Kidney (tissue), 14 donors: ENCODE results near the gene ATAD2B. TPM values are rescaled to one million over a fixed set of nuclear protein-coding genes. Genes with fewer than 3 reads are reported as not detected.

ENCODE experiments used
- DNase-seq, 5 donors: peaks; one replicate each; pipeline ENCODE4 v3.0.0-alpha.2; 2013 to 2020
- FAIRE-seq: peaks from 2 replicates; lab custom pipeline; 2012; peaks lifted over from hg19 to GRCh38; lab: Jason Lieb, UNC
- H3K27ac ChIP-seq, 2 donors: one replicate each; pipeline ENCODE4 v1.7.0; 2013; ENCODE audit warnings: low read depth in 2 of 2, low read length in 2 of 2, inconsistent platforms in 1 of 2
- H3K27me3 ChIP-seq: one replicate; pipeline ENCODE4 v1.7.1; 2013; ENCODE audit warnings: low read length, inconsistent platforms; ENCODE audit not compliant: control insufficient read depth, insufficient read depth
- H3K36me3 ChIP-seq, 3 donors: one replicate each; pipeline versions ENCODE4 v1.7.0 to v1.7.1; 2013; ENCODE audit warnings: low read length in 3 of 3, control low read depth in 1 of 3, inconsistent platforms in 1 of 3; ENCODE audit not compliant: insufficient read depth in 3 of 3, control insufficient read depth in 2 of 3
- H3K4me1 ChIP-seq, 3 donors: one replicate each; pipeline versions ENCODE4 v1.7.0 to v1.7.1; 2013; ENCODE audit warnings: low read length in 3 of 3, inconsistent platforms in 1 of 3, low read depth in 1 of 3; ENCODE audit not compliant: control insufficient read depth in 2 of 3, insufficient read depth in 2 of 3
- H3K4me3 ChIP-seq, 3 donors: one replicate each; pipeline versions ENCODE4 v1.7.0 to v1.8.1; 2013; ENCODE audit warnings: low read length in 3 of 3, control low read depth in 1 of 3, inconsistent platforms in 1 of 3
- H3K9ac ChIP-seq, 3 donors: one replicate each; pipeline versions ENCODE4 v1.7.0 to v1.7.1; 2013; ENCODE audit warnings: low read length in 3 of 3, control low read depth in 1 of 3, inconsistent platforms in 1 of 3
- H3K9me3 ChIP-seq, 3 donors: one replicate each; pipeline versions ENCODE4 v1.7.0 to v1.7.1; 2013; ENCODE audit warnings: low read length in 3 of 3, control low read depth in 1 of 3, inconsistent platforms in 1 of 3; ENCODE audit not compliant: control insufficient read depth in 2 of 3, insufficient read depth in 1 of 3
- intact Hi-C: fragments of 100-400 bp; cut with DNase I; formaldehyde crosslinking; loops from one replicate; pipeline ENCODE4 v1.11.1; 2022
- polyA plus RNA-seq: library from polyadenylated mRNA; stranded (reverse); fragments of 350-450 nt; fragmentation: Illumina TruSeq; extraction: RNeasy Lipid Tissue Mini Kit (QIAGEN cat#74804); gene quantifications from one replicate; pipeline ENCODE4 v1.2.3, GENCODE V29; 2014; ENCODE audit warnings: low read depth, low replicate concordance; ENCODE audit not compliant: insufficient read depth
- total RNA-seq: library from RNA; stranded (reverse); fragmentation: NEBNext Ultra II Directional; extraction: Animal tissue kit (Norgen Biotek cat#: 25700); gene quantifications from one replicate; pipeline ENCODE4 v1.2.1, GENCODE V29; 2021
- TF ChIP-seq, protein P1 (sequence below): IDR thresholded peaks from 3 replicates; pipeline ENCODE4 v1.5.1; 2012; ENCODE audit warnings: mild to moderate bottlenecking, moderate library complexity, borderline replicate concordance; ENCODE audit not compliant: insufficient read depth; ENCODE audit errors: extremely low read depth
- donor health status: control.
- donor health status: control.
- donor health status: control.
- donor health status: control.
- donor health status: control.
- donor health status: DM: yes; HTN: yes; CAD: no.
- donor health status: Normal renal cell carcinoma (clear cell type).

ATAD2B gene
- total and polyA plus RNA-seq, 2 donors from 2014 or later, result 2.3 to 28.7 TPM

DNA sequence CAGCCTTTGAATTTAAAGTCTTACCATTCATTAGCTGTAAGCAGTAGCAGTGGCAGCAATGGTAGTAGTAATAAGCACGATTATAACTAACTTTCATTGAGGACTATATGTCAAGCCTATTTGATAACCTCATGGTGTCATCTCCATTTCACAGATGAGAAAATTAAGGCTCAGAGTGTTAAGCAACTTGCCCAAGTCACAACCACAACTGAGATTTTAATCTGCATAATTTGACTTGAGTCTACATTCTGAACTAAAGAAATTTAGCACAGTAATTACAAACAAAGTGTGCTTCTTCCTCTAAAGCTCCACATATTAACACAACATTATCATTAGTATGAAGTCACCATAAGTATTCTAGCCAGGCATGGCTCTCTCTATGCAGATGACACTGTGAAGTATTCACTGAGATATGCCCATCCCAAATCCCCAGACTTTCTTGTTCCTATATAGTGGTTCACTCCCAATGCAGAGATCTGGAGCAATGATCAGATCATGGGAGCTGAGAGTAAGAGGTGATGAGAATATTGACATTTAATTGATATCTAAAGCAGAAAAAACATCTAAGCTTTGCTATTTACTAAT, 120.2 kb downstream of the ATAD2B start:
- TF ChIP-seq, protein P1, sequence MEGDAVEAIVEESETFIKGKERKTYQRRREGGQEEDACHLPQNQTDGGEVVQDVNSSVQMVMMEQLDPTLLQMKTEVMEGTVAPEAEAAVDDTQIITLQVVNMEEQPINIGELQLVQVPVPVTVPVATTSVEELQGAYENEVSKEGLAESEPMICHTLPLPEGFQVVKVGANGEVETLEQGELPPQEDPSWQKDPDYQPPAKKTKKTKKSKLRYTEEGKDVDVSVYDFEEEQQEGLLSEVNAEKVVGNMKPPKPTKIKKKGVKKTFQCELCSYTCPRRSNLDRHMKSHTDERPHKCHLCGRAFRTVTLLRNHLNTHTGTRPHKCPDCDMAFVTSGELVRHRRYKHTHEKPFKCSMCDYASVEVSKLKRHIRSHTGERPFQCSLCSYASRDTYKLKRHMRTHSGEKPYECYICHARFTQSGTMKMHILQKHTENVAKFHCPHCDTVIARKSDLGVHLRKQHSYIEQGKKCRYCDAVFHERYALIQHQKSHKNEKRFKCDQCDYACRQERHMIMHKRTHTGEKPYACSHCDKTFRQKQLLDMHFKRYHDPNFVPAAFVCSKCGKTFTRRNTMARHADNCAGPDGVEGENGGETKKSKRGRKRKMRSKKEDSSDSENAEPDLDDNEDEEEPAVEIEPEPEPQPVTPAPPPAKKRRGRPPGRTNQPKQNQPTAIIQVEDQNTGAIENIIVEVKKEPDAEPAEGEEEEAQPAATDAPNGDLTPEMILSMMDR, result no peak
- DNase-seq (no peak), FAIRE-seq (no peak)
- no peaks in the 10 kb centered on the region for H3K9me3 ChIP-seq
- no peak overlapping the region for H3K9ac ChIP-seq
- H3K36me3 ChIP-seq, result peaks cover 0 to 4% (median 2%) of the 10 kb centered on the region in 3 donors
- no peaks in the 10 kb centered on the region for H3K27me3 ChIP-seq
- intact Hi-C loops, result no loop called here
- H3K4me1 ChIP-seq, result no peaks in the 10 kb centered on the region
- no peak overlapping the region for H3K27ac ChIP-seq
- H3K4me3 ChIP-seq, result no peak overlapping the region

DNA sequence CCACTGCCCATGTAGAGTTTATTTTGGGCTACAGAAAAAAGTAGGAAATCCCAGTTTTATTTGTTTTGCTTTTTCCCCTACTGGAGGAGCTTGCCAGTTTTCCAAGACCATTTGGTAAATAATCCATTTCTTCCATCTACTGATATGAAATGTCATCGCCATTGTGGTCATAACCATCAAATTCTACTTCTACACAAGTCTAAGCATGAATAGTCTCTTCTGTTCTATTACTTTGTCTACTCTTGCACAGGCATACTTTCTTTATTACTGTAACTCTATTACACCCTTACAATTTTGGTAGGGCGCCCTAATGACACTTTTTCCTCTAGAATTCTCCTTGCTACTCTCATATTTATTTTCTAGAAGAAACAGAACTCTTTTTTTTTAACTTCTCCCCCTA, 120.7 kb downstream of the ATAD2B start:
- no peaks in the 10 kb centered on the region for H3K4me1 ChIP-seq
- no peak overlapping the region for H3K4me3 ChIP-seq
- no peak overlapping the region for H3K9ac ChIP-seq
- H3K9me3 ChIP-seq, result no peaks in the 10 kb centered on the region
- TF ChIP-seq, protein P1, result no peak
- no peak overlapping the region for H3K27ac ChIP-seq
- no peak for DNase-seq
- peaks cover 0 to 4% (median 2%) of the 10 kb centered on the region in 3 donors for H3K36me3 ChIP-seq
- FAIRE-seq, result no peak
- intact Hi-C loops, result no loop called here
- H3K27me3 ChIP-seq, result no peaks in the 10 kb centered on the region

DNA sequence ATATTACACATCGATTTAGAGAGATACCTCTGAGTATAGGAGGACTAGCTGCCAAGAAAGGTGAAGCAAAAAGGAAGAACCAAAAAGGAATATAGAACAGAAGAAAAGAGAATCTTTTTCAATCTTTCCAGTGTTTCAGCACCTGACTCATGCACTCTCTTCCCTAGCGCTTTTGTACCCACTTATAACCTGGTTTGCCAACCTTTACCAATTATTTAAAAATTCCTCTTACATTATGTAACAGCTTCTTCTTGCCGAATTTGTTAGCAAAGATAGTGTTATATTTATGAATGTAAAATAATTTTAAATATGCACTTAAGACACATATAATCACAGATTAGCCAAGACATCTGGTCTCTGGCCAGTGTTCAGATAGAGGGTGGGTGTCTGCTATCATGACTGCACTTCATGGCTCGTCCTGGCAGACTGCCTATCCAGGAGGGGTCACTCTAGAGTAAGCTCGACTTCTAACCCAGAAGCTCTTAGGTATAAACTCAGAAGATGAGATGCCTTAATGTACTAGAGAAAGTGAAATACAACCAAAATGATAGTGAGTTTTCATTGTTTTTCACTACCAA, 122.9 kb downstream of the ATAD2B start:
- FAIRE-seq (no peak), DNase-seq (peak in 1 of 5 donors; percentile 7)
- Histone ChIP-seq H3K27me3 (no peaks in the 10 kb centered on the region), H3K27ac (no peak overlapping the region), H3K4me1 (no peaks in the 10 kb centered on the region), H3K4me3 (no peak overlapping the region), H3K36me3 (peaks cover 0 to 2% (median 0%) of the 10 kb centered on the region in 3 donors), H3K9ac (no peak overlapping the region), H3K9me3 (no peaks in the 10 kb centered on the region)
- TF ChIP-seq, protein P1, result no peak
- intact Hi-C loops, result no loop called here
